ENCODE results near the gene MAPKAPK3. TPM values are rescaled to one million over a fixed set of nuclear protein-coding genes. Genes with fewer than 3 reads are reported as not detected.

MAPKAPK3 gene
- total and polyA plus RNA-seq, 9 donors = 15.8 to 44.7 (median 29.3) TPM

DNA sequence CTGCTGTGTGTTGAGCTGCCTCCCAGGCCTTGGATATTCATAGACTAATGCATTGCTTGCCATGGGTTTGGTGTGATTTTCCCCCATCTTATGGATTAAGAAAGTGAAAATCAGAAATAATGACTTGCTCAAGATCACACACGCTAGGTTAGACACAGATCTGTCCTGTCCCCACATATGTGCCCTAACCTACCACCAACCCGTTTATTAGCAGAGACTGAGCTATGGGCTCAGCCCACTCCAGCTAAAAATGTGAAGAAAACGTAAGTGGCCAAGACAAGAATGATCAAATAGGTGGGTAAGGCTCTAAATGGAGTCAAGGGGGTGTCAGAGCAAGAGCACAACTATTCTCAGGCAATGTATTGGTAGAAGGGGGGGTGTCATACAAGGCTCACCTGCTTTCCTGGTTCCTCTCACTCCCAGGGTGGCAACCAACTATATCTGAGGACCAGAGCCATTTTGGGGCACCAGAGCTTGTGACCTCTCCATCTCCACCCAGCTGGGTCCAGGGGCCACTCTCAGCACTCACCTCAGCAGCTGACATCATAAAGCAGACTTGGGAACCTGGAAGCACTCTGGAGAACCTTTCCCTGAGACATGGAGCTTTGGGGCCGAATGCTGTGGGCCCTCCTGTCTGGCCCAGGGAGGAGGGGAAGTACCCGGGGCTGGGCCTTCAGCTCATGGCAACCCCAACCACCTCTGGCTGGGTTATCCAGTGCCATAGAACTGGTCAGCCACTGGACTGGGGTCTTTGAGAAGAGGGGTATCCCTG lies 46.3 kb upstream of the MAPKAPK3 start:
- no peak for TF ChIP-seq EP300 (IDR thresholded peaks at IDR 0.05)
- TF ChIP-seq, protein P1, sequence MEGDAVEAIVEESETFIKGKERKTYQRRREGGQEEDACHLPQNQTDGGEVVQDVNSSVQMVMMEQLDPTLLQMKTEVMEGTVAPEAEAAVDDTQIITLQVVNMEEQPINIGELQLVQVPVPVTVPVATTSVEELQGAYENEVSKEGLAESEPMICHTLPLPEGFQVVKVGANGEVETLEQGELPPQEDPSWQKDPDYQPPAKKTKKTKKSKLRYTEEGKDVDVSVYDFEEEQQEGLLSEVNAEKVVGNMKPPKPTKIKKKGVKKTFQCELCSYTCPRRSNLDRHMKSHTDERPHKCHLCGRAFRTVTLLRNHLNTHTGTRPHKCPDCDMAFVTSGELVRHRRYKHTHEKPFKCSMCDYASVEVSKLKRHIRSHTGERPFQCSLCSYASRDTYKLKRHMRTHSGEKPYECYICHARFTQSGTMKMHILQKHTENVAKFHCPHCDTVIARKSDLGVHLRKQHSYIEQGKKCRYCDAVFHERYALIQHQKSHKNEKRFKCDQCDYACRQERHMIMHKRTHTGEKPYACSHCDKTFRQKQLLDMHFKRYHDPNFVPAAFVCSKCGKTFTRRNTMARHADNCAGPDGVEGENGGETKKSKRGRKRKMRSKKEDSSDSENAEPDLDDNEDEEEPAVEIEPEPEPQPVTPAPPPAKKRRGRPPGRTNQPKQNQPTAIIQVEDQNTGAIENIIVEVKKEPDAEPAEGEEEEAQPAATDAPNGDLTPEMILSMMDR (IDR thresholded peaks at IDR 0.05) = no peak
- no peak for TF ChIP-seq POLR2A (IDR thresholded peaks at IDR 0.05)
- peaks cover 13% of the 10 kb centered on the region for H3K4me1 ChIP-seq (ENCODE audit: insufficient read depth)
- intact Hi-C loops (cut with DNase I) = no loop called here
- H3K27me3 ChIP-seq = no peaks in the 10 kb centered on the region
- 74 to 85% (median 79%) methylated on average over 5 of the region's 5 CpGs for WGBS, 3 donors
- no peaks in the 10 kb centered on the region for H3K9me3 ChIP-seq
- H3K4me3 ChIP-seq = no peak overlapping the region
- no peaks in the 10 kb centered on the region for H3K36me3 ChIP-seq
- no peak overlapping the region for H3K27ac ChIP-seq
- no peak for DNase-seq

DNA sequence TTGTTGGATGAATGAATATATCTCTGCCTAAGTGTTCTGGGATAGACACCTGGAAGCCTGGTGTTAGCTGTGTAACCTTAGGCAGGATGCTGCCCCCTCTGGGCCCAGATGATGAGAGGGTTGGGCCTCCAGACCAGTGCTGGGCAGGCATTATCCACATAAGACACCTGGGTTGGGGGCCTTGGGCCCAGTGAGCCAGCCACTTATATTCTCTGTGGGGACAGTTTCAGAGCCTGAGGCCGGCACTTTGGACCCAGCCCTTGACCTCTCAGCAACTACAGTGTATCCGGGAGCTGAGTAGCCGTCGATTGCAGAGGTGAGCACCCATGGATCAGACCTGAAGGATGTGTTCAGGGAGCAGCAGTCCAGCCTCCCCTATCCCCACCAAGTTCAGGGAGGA lies 45.5 kb upstream of the MAPKAPK3 start:
- intact Hi-C loops (cut with DNase I) = no loop called here
- no peak for DNase-seq
- Histone ChIP-seq H3K4me3 (no peak overlapping the region), H3K27ac (no peak overlapping the region), H3K9me3 (no peaks in the 10 kb centered on the region), H3K27me3 (no peaks in the 10 kb centered on the region), H3K36me3 (no peaks in the 10 kb centered on the region), H3K4me1 (ENCODE audit: insufficient read depth) (peaks cover 13% of the 10 kb centered on the region)
- WGBS, 3 donors = 71 to 84% (median 79%) methylated on average over 4 of the region's 4 CpGs
- TF ChIP-seq POLR2A (IDR thresholded peaks at IDR 0.05) (no peak), EP300 (IDR thresholded peaks at IDR 0.05) (no peak)
- TF ChIP-seq, protein P1 (IDR thresholded peaks at IDR 0.05) = no peak

DNA sequence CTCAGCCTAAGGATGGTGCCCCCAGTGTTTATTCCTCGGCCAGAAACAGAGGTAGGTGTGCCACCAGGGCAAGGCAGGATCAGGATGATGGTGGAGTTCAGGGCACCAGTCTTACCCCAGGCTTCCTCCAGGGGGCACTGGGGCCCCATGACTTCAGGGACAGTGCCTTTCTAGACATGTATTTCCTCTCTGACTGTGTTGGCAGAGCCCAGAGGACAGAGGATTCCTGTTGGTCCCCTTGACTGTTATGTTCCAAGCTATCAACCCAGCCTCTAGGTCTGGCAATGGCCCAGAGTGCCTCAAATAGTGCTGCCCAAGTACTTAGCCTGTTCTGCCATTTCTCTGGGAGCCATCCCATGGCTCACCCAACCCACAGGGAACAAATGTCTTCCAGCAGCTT lies 44.8 kb upstream of the MAPKAPK3 start:
- no peaks in the 10 kb centered on the region for H3K36me3 ChIP-seq
- intact Hi-C loops (cut with DNase I) = loop anchor here (1.0 to 2.0 kb wide), 3 partner anchors 41 to 43 kb away; no protein-coding TSS in a partner anchor
- H3K4me3 ChIP-seq = no peak overlapping the region
- peaks cover 8% of the 10 kb centered on the region for H3K4me1 ChIP-seq (ENCODE audit: insufficient read depth)
- TF ChIP-seq EP300 (IDR thresholded peaks at IDR 0.05) (no peak), POLR2A (IDR thresholded peaks at IDR 0.05) (no peak)
- TF ChIP-seq, protein P1 (IDR thresholded peaks at IDR 0.05) = peak; percentile 69 to 95 (median 89)
- no peaks in the 10 kb centered on the region for H3K27me3 ChIP-seq
- WGBS, 3 donors = 0 to 20% (median 14%) methylated on average over 1 of the region's 1 CpG
- peak overlapping the region in 1 of 2 donors; percentile 4 for H3K27ac ChIP-seq
- peak; percentile 65 to 84 (median 79) for DNase-seq
- H3K9me3 ChIP-seq = no peaks in the 10 kb centered on the region

DNA sequence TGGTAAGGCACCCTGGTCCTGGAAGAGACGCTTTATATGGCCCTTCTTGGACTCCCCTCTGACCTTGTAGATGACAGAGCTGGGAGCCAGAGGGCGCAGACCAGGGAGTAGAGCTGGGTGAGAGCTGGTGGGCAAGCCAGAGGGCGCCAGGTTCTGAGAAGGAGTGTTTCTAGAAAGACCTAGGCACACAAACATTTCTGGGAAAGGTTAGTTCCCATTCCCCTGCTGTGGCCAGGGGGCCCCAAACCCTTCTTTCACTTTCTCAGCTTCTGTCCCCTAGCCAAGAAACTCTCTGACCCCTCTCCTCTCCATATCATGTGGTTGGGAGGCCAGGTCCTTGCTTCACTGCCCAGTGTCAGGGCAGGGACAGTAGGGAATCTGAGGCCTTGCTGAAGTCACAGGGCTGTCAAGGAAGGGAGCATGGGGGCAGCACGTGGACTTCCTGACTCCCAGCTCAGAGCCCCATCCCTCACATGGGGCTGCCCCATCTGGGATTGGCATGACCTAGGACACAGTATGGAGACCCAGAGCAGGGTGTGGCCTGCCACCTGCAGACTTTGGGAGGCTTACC lies 44.1 kb upstream of the MAPKAPK3 start:
- DNase-seq = no peak
- 77 to 84% (median 77%) methylated on average over 4 of the region's 4 CpGs for WGBS, 3 donors
- Histone ChIP-seq H3K36me3 (no peaks in the 10 kb centered on the region), H3K27me3 (no peaks in the 10 kb centered on the region), H3K27ac (no peak overlapping the region), H3K4me1 (ENCODE audit: insufficient read depth) (peaks cover 7% of the 10 kb centered on the region), H3K9me3 (no peaks in the 10 kb centered on the region), H3K4me3 (no peak overlapping the region)
- TF ChIP-seq POLR2A (IDR thresholded peaks at IDR 0.05) (no peak), EP300 (IDR thresholded peaks at IDR 0.05) (no peak)
- TF ChIP-seq, protein P1 (IDR thresholded peaks at IDR 0.05) = no peak
- intact Hi-C loops (cut with DNase I) = loop anchor here (1.0 to 2.0 kb wide), 3 partner anchors 40 to 42 kb away; no protein-coding TSS in a partner anchor

Data from ovary (tissue), 9 donors.